Activated CD4-positive, alpha-beta memory T cell treated with anti-CD3 and anti-CD28 coated beads, Interleukin-2, amount 10 ng/mL, durations not matched to agents 7 days and 5 days (primary cell): Measurements from ENCODE around the gene TPGS1. TPM values are rescaled to one million over a fixed set of nuclear protein-coding genes. Genes with fewer than 3 reads are reported as not detected.

Source experiments
- CTCF ChIA-PET: fragments of 350-600 bp; sonication (Branson Sonifier 250); formaldehyde crosslinking; loops from one replicate; lab custom pipeline; 2021; ENCODE audit warnings: antibody characterized with exemption, inconsistent platforms; lab: Charles Lee
- POLR2A ChIA-PET: fragments of 350-600 bp; sonication (Branson Sonifier 250); formaldehyde crosslinking; loops from one replicate; lab custom pipeline; 2021; ENCODE audit warnings: antibody characterized with exemption; lab: Charles Lee
- DNase-seq: peaks from one replicate; pipeline ENCODE4 v3.0.0-alpha.2; 2020
- H3K27ac Mint-ChIP-seq: one replicate; pipeline ENCODE4 v1.8.0; 2021; ENCODE audit warnings: mild to moderate bottlenecking, mixed read lengths
- H3K27me3 Mint-ChIP-seq: one replicate; pipeline ENCODE4 v1.8.0; 2021; ENCODE audit warnings: mixed read lengths
- H3K36me3 Mint-ChIP-seq: one replicate; pipeline ENCODE4 v1.8.0; 2021; ENCODE audit warnings: low read depth, mixed read lengths
- H3K4me1 Mint-ChIP-seq: one replicate; pipeline ENCODE4 v1.8.0; 2021; ENCODE audit warnings: mixed read lengths
- H3K4me3 Mint-ChIP-seq: one replicate; pipeline ENCODE4 v1.8.0; 2021; ENCODE audit warnings: mild to moderate bottlenecking, mixed read lengths
- H3K9me3 Mint-ChIP-seq: one replicate; pipeline ENCODE4 v1.8.0; 2021; ENCODE audit warnings: mixed read lengths
- total RNA-seq, 2 experiments: library from RNA; stranded (reverse); gene quantifications; one replicate each; pipeline ENCODE4 v1.2.3, GENCODE V29; 2021

TPGS1 gene
- total RNA-seq, 2 experiments from 2014 or later, result 22.9 to 24.0 TPM

DNA sequence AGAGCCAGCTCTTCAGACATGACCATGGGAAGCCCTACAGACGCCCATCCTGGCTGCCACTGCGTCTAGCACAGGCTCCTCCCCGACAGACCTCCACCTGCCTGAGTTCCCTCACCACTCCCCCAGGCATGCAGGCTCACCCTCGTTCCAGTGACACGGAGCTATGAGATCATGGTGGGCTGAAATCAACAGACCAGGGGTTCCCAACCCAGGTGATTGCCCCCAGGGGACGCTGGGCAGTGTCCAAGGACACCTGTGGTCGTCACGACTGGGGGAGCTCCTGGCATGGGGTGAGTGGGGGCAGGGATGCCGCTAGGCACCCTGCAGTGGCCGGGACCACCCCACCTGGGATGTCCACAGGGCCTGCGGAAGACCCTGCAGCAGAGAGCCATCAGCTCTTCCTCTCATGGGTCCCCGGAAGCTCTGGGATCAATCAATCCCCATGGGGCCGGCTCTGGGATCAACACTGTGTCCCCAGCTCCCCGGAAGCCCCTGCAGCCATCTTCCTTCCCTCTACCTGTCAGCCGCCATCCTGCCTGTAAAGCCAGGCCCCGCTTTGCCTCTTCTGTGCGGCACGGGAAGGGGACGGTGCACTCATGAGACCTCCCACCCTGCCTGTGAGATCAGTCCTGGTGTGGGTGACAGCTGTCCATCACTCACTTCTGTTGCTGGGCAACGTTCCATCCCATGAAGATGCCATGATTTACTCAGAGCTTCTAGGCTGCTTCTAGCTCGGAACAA is 23.8 kb upstream of the TPGS1 start:
- Mint-ChIP-seq H3K9me3 (peaks cover 25% of the 10 kb centered on the region), H3K4me3 (no peak overlapping the region), H3K4me1 (peaks cover 13% of the 10 kb centered on the region), H3K36me3 (peaks cover 23% of the 10 kb centered on the region), H3K27ac (no peak overlapping the region), H3K27me3 (peaks cover 4% of the 10 kb centered on the region)
- no peak for DNase-seq
- ChIA-PET POLR2A (no interaction called here), CTCF (no interaction called here)

DNA sequence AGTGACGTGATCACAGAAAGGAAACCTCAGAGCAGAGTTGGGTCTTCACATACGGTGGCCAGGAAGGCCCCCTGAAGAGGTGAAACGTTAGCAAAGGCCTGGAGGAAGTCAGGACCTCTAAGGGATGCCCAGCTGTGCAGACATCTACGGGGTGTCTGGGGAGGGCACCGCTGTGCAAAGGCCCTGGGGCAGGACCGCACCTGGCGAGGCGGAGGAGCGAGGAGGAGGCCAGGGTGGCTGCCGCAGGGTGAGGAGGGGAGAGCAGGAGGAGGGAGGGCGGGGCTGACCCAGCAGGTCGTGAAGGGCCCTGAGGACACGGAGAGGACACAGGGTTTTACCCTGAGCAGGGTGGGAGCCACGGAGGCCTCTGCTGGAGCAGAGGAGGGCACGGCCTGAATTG is 22.8 kb upstream of the TPGS1 start:
- Mint-ChIP-seq H3K4me3 (no peak overlapping the region), H3K27ac (no peak overlapping the region), H3K36me3 (peaks cover 25% of the 10 kb centered on the region), H3K9me3 (peaks cover 25% of the 10 kb centered on the region), H3K4me1 (peaks cover 15% of the 10 kb centered on the region), H3K27me3 (peaks cover 4% of the 10 kb centered on the region)
- POLR2A ChIA-PET, result no interaction called here
- CTCF ChIA-PET, result no interaction called here
- no peak for DNase-seq

DNA sequence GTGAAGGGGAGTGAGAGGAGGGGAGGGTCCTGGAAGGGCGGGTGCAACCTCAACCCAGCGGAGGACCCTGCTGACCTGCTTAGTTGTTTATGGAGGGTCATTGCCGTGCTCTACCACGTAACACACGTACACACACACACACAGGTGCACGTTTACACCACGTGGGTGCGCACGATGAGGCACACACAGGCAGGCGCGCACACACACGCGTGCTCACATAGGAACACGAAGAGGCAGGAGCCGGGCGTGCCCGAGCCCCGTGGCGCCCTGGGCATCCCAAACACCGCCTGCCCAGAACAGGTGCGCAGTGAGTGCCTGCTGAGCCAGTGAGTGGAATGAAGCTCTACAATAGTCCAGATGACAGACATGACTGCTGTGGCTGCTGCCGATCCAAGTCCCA is 22.2 kb upstream of the TPGS1 start:
- H3K9me3 Mint-ChIP-seq, result peaks cover 22% of the 10 kb centered on the region

DNA sequence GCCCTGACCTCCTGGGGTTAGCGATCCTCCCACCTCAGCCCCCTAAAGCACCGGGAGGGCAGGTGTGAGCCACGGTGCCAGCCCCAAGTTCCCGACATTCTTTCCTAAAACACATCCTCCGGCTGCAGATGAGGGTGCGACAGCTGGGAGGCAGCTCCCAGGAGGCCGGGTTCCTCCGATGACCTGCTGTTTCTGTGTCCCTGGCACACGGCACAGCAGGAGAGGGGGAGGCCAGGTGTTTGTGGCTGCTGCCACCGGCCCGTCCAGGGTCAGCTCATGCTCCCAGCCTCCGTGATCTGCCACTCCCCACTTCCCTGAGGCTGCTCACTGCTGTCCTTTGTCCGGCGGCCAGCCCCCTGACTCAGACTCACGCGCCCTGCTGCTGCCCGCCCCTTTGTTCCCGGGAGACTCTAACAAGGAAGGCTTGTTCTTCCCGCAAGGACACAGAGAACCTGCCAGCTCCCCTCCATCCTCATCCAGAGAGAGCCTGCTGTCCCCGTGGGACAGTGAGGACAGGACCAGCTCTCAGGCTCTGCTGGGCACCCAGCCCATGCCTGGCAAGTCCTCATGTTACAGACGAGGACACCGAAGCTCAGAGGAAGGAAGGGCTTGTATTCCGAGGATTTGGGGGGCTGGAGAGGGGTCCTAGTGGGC is 21.6 kb upstream of the TPGS1 start:
- H3K9me3 Mint-ChIP-seq, result peaks cover 16% of the 10 kb centered on the region
- CTCF ChIA-PET, result no interaction called here
- H3K27me3 Mint-ChIP-seq, result peaks cover 4% of the 10 kb centered on the region
- no peak for DNase-seq
- peaks cover 15% of the 10 kb centered on the region for H3K36me3 Mint-ChIP-seq
- H3K27ac Mint-ChIP-seq, result no peak overlapping the region
- no peak overlapping the region for H3K4me3 Mint-ChIP-seq
- POLR2A ChIA-PET, result no interaction called here
- peaks cover 13% of the 10 kb centered on the region for H3K4me1 Mint-ChIP-seq

More for the DNA sequence above, 22.2 kb upstream of the TPGS1 start:
- peaks cover 21% of the 10 kb centered on the region for H3K36me3 Mint-ChIP-seq
- H3K4me1 Mint-ChIP-seq, result peaks cover 19% of the 10 kb centered on the region
- ChIA-PET CTCF (no interaction called here), POLR2A (no interaction called here)
- H3K27me3 Mint-ChIP-seq, result peaks cover 4% of the 10 kb centered on the region
- no peak for DNase-seq
- no peak overlapping the region for H3K4me3 Mint-ChIP-seq
- no peak overlapping the region for H3K27ac Mint-ChIP-seq

DNA sequence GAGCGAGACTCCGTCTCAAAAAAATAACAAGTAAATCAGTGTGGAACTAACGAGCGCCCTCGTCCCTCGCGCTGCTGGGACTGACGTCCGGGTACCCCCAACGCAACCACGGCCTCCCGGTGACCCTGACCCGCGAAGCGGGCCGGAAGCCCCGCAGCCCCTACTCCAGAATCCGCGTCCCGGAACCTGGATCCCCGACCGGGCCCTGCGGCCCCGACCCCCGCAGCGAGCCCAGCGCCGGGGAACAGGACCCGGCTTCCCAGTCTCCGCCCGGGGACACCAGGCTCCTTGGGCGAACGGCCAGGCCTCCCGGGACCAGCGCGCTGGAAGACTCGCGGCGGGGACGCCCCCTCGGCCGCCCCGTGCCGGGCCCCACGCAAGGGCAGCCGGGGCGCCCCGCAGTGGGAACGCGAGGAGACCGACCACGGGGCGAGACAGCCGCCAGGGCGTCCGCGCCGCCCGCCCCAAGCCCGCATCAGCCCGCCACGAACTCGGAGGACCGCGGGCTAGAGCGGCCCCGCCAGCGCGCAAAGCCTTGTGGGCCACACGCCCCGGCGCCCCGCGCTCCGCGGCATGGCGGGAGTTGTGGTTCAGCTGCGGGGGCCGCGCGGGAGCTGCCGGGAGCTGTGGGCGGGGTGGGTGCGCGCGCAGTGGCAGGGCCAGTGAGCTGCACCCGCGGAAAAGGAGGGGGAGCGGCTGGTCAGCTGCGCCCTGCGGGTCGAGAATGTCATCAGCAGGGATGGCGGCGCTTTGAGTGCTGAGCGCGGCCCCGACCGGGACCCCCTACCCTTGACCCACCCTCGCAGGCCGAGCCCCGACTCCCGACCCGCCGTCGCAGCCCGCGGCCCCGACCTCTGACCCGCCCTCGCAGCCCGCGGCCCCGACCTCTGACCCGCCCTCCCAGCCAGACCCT is 18.5 kb upstream of the TPGS1 start:
- peak overlapping the region; percentile 76 for H3K4me3 Mint-ChIP-seq
- H3K27ac Mint-ChIP-seq, result peak overlapping the region; percentile 64
- H3K36me3 Mint-ChIP-seq, result peaks cover 4% of the 10 kb centered on the region
- DNase-seq, result peak; percentile 93
- H3K9me3 Mint-ChIP-seq, result peaks cover 5% of the 10 kb centered on the region
- POLR2A ChIA-PET, result interaction anchor here (0.6 to 3.0 kb wide), 7 partner anchors 17 to 144 kb away, joined by 3 to 44 read pairs (median 3); partner anchors contain the start of genes MIER2 and TPGS1
- peaks cover 14% of the 10 kb centered on the region for H3K4me1 Mint-ChIP-seq
- CTCF ChIA-PET, result interaction anchor here (0.7 to 2.0 kb wide), 5 partner anchors 14 to 145 kb away, joined by 3 to 19 read pairs (median 8); no protein-coding TSS in a partner anchor
- peaks cover 4% of the 10 kb centered on the region for H3K27me3 Mint-ChIP-seq

DNA sequence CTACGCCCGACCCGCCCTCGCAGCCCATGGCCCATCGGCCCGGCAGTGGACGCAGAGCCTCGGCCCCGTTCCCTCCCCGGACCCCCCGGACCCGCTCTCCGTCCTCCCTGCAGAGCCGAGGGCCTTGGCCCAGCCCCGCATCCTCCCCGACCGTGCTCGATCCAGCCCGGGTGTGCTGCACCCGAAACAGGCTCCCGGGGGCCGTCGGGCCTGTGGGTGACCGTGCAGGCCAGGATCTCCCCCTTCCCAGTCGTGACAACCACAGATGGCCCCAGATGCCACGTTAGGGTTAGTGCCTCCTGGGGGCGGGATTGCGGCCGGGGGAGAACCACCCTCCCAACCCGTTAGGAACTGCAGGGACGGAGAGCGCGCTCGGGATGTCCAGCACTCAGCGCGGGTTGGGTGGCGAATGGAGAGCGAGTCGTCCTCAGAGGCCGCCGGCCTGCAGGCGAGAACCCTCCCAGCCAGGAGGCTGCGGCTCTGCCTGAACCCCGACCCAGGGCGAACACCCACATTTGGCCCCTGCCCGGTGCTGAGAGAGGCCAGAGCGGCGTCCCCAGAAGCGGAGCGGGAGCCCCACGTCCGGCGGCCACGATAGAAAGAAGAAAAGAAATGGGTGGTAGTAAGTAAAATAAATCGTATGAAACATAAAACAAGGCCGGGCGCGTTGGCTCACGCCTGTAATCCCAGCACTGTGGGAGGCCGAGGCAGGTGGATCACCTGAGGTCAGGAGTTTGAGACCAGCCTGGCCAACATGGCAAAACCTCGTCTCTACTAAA is 17.7 kb upstream of the TPGS1 start:
- no peak for DNase-seq
- H3K36me3 Mint-ChIP-seq, result peaks cover 4% of the 10 kb centered on the region
- ChIA-PET POLR2A (interaction anchor here (0.6 to 3.0 kb wide), 7 partner anchors 16 to 145 kb away, joined by 3 to 44 read pairs (median 3); partner anchors contain the start of genes MIER2 and TPGS1), CTCF (interaction anchor here (0.7 to 2.0 kb wide), 4 partner anchors 14 to 146 kb away, joined by 3 to 19 read pairs (median 7); no protein-coding TSS in a partner anchor)
- H3K27ac Mint-ChIP-seq, result peak overlapping the region; percentile 76
- peaks cover 4% of the 10 kb centered on the region for H3K9me3 Mint-ChIP-seq
- H3K4me3 Mint-ChIP-seq, result peak overlapping the region; percentile 76
- peaks cover 14% of the 10 kb centered on the region for H3K4me1 Mint-ChIP-seq
- H3K27me3 Mint-ChIP-seq, result peaks cover 4% of the 10 kb centered on the region

DNA sequence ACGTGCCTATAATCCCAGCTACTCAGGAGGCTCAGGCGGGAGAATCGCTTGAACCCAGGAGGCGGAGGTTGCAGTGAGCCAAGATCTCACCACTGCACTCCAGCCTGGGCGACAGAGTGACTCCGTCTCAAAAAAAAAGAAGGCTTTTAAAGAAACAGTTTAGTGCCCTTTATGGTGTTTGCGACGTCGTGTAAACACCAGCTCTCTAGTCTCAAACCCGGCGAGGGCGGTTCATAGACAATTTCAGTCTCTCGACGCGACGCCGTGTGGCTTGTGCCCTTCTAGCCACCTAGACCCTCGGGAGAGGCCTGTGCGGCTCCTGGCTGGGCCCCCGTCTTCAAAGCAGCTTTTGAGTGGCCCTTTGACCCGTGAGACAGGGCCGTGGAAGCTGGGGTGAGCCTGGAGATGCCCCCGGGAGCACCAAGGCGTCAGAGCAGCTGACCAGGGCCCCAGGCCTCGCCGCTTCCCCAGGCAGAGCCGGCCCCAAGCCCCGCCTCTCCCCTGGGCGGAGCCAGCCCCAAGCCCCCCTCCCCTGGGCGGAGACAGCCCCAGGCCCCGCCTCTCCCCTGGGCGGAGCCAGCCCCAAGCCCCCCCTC is 16.1 kb upstream of the TPGS1 start:
- Mint-ChIP-seq H3K36me3 (peaks cover 4% of the 10 kb centered on the region), H3K27ac (no peak overlapping the region), H3K4me3 (no peak overlapping the region), H3K27me3 (peaks cover 4% of the 10 kb centered on the region), H3K9me3 (peaks cover 4% of the 10 kb centered on the region), H3K4me1 (peaks cover 14% of the 10 kb centered on the region)
- ChIA-PET POLR2A (no interaction called here), CTCF (interaction anchor here (0.9 to 1.7 kb wide), 4 partner anchors 14 to 20 kb away, joined by 3 to 6 read pairs (median 4); no protein-coding TSS in a partner anchor)
- no peak for DNase-seq

DNA sequence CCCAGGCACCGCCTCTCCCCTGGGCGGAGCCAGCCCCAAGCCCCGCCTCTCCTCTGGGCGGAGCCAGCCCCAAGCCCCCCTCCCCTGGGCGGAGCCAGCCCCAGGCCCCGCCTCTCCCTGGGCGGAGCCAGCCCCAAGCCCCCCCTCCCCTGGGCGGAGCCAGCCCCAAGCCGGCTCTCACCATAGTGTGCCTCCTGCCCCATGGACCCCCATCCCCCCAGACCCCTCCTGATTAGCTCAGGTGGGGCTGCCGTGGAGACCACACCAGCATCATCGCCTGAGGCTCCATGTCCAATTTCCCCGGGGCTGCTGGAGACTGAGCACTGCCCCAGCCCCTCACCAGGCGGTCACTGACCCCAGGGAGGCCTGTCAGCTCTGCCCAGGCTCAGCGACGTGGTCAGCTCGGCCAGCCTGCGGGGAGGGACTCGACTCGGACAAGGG is 15.2 kb upstream of the TPGS1 start:
- CTCF ChIA-PET, result interaction anchor here (0.9 kb wide), 1 partner anchor 15 kb away, joined by 4 read pairs; no protein-coding TSS in a partner anchor
- Mint-ChIP-seq H3K9me3 (peaks cover 4% of the 10 kb centered on the region), H3K4me3 (no peak overlapping the region), H3K4me1 (peaks cover 14% of the 10 kb centered on the region), H3K27me3 (peaks cover 4% of the 10 kb centered on the region), H3K36me3 (peaks cover 4% of the 10 kb centered on the region), H3K27ac (no peak overlapping the region)
- DNase-seq, result peak; percentile 45
- POLR2A ChIA-PET, result no interaction called here

DNA sequence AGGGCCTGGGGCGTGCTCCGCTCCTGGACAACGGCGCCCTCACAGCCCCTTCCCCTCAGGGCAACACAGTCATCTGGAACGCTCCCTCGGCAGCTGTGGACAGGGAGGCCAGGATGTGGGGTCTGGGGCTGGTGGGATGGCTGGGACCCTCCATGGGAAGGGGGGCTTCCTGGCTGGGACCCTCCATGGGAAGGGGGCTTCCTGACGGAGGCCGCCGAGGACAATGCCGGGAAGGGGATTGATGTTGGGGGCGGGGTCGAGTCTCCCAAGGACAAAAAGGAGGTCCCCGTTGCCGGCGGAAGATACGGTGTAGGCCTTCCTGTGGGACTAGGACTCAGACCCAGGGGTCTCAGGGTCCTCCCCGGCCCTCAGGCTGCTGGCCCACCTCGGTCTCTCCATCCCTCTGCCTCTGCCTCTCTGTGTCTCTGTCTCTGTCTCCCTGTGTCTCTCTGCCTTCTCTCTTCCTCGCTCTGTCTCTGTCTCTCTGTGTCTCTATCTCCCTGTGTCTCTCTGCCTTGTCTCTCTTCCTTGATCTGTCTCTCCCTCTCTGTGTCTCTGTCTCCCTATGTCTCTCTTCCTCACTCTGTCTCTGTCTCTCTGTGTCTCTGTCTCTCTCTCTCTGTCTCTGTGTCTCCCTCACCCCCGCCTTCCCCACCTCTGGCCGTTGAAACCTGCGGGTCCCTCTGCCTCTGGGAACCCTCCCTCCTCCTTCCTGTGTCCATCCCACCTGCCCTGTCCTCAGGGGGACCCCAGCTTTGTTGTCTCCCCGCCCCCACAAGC is 13.7 kb upstream of the TPGS1 start:
- peaks cover 4% of the 10 kb centered on the region for H3K9me3 Mint-ChIP-seq
- ChIA-PET CTCF (interaction anchor here (2.6 kb wide), 1 partner anchor 13 kb away, joined by 14 read pairs; no protein-coding TSS in a partner anchor), POLR2A (interaction anchor here (3.9 kb wide), 1 partner anchor 13 kb away, joined by 25 read pairs; the partner anchor contains the start of gene TPGS1)
- DNase-seq, result no peak
- H3K4me3 Mint-ChIP-seq, result no peak overlapping the region
- H3K4me1 Mint-ChIP-seq, result peaks cover 9% of the 10 kb centered on the region
- H3K36me3 Mint-ChIP-seq, result peaks cover 2% of the 10 kb centered on the region
- peaks cover 9% of the 10 kb centered on the region for H3K27me3 Mint-ChIP-seq
- H3K27ac Mint-ChIP-seq, result no peak overlapping the region

DNA sequence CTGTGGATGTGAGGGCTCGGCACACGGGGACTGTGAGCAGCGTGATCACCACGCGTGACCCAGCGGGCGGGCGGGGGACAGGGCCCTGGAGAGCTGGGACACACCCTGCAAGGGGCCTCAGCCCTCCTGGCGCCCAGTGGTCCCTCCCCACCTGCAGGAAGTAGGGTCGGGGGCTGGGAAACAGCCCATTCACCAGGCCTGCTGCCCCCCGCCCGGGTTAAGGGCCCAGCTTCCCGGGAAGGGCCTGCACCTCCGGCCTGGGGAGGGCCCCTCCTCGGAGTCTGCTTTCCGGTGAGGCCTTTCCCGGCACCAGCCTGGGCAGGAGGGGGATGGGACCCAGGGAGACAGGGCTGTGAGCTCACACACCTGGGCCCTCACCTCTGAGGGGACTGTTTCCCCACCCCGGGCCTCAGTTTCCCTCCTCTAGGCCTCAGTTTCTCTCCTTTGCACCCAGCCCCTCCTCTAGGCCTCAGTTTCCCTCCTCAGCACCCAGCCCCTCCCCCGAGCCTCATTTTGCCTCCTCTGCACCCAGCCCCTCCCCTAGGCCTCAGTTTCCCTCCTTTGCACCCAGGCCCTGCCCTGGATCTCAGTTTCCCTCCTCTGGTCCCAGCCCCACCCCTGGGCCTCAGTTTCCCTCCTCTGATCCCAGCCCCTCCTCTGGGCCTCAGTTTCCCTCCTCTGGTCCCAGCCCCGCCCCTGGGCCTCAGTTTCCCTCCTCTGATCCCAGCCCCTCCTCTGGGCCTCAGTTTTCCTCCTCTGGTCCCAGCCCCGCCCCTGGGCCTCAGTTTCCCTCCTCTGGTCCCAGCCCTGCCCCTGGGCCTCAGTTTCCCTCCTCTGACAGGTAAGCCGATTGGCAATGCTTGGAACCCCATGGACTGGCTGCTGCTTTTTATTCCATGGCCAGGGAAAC is 12.9 kb upstream of the TPGS1 start:
- ChIA-PET CTCF (interaction anchor here (2.1 to 2.6 kb wide), 2 partner anchors 12 to 16 kb away, joined by 10 to 14 read pairs; no protein-coding TSS in a partner anchor), POLR2A (interaction anchor here (1.3 to 3.9 kb wide), 2 partner anchors 12 to 16 kb away, joined by 4 to 25 read pairs; partner anchors contain the start of gene TPGS1)
- H3K36me3 Mint-ChIP-seq, result peaks cover 1% of the 10 kb centered on the region
- no peak overlapping the region for H3K27ac Mint-ChIP-seq
- peaks cover 14% of the 10 kb centered on the region for H3K27me3 Mint-ChIP-seq
- H3K4me3 Mint-ChIP-seq, result no peak overlapping the region
- peaks cover 10% of the 10 kb centered on the region for H3K4me1 Mint-ChIP-seq
- no peak for DNase-seq
- H3K9me3 Mint-ChIP-seq, result peaks cover 4% of the 10 kb centered on the region
